HG02798 (cell line): ENCODE measurements around the gene TRIM41.

Experiments
- ATAC-seq: cut with Tn5 transposase; IDR thresholded peaks from one replicate; pipeline ENCODE4 v1.9.1; 2021; ENCODE audit warnings: mild to moderate bottlenecking; ENCODE audit not compliant: unreplicated experiment, poor library complexity

The TRIM41 gene

DNA sequence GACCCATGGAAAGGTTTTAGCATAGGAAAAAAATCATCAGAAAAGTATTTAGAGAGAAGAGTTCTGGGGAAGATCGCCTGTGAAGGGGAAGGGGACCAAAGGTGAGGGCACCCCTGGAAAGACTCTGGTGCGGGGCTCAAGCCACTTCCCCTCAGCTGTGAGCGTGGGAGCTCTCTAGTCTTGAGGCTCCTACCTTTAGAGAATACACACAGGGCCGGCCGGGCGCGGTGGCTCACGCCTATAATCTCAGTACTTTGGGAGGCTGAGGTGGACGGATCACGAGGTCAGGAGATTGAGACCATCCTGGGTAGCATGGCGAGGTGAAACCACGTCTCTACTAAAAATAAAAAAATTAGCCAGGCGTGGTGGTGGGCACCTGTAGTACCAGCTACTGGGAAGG, 6.9 kb downstream of the TRIM41 start:
- no peak for ATAC-seq

DNA sequence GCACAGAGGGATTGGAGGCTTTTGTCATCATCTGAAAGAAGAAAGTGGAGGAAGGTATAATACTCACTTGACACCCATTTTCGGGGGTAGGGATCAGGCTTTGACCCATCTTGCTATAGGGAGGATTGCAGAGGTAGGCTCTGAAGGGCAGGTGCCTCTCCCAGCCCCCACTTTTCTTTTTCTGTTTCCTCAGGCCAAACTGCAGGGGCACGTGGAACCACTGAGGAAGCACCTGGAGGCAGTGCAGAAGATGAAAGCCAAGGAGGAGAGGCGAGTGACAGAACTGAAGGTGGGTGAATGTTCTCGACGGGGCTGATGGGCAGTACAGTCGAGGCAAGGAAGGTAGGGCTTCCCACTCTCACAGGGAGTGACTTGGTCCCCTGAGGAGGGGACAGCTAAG, 7.5 kb downstream of the TRIM41 start:
- ATAC-seq, result no peak

DNA sequence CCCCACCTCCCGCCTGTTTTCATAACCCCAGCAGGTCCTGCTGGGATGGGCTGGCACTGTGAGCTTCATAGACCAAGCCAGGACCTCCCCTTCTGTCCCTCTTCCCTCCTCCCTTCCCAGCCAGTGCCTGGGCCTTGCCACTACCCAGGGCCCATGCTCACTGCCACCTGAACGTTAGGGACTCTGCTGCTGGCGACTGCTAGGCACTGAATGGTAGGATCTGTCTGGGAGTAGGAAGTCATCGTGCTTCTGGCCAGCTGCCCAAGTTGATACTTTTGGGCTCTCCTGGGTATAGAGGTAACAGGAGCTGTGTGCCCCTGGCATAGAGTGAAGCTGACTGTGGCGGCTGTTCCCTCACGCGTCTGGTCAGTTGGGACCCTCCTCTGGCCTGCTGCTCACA, 8.4 kb downstream of the TRIM41 start:
- no peak for ATAC-seq

DNA sequence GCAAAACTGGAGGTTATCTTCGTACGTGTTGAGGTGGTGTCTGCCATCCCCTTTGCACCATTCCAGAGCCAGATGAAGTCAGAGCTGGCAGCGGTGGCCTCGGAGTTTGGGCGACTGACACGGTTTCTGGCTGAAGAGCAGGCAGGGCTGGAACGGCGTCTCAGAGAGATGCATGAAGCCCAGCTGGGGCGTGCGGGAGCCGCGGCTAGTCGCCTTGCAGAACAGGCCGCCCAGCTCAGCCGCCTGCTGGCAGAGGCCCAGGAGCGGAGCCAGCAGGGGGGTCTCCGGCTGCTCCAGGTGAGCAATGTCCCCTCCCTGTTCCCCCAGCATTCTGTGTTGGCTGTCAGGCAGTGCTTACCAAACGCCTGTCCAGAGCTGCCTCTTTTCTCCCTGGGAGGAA, 9.5 kb downstream of the TRIM41 start:
- no peak for ATAC-seq

DNA sequence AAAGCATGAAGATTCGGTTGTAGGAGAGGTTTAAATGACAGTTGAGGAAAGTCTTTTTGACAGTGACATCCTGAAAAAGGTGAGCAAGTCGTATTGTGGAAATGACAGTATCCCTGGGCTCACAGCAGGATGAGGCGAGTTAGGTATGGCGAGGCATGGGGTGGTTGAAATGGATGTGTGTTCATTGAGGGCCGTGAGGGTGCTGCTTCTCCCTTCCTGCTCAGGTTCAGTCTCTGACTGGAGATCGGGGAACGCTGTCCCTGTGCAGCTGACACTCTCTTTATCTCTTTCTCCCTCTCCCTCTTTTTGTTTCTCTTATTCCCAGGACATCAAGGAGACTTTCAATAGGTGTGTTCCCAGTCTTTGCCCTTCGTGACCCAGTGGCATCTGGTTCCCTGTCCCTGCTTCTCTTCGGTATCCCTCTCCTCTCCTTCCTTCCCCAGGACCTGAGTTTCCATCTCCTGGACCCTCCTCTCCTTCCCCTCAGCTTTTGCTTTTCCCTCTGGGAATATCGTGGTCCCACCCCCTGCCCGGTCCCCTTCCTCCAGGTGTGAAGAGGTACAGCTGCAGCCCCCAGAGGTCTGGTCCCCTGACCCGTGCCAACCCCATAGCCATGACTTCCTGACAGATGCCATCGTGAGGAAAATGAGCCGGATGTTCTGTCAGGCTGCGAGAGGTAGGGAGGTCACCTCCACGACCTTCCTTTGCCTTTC, 10.2 kb downstream of the TRIM41 start:
- no peak for ATAC-seq

DNA sequence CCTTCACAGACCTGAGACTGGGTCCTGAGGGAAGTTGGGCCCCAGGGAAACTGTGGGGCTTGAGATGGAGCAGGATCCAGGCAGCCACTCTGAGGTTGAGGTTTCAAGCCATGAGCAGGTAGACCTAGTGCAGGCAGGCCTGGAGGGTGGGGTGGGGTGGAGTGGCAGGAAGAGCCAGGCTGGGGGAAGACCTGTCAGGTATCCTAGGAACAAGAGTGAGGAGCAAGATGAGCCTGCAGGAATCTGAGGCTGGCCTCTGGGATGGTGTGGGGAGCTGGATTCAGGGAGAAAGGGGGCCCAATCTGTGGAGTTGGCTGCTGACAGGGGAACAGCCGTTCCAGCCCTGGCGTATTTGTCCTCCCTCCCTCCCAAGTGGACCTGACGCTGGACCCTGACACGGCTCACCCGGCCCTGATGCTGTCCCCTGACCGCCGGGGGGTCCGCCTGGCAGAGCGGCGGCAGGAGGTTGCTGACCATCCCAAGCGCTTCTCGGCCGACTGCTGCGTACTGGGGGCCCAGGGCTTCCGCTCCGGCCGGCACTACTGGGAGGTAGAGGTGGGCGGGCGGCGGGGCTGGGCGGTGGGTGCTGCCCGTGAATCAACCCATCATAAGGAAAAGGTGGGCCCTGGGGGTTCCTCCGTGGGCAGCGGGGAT, 10.8 kb downstream of the TRIM41 start:
- ATAC-seq, result no peak

DNA sequence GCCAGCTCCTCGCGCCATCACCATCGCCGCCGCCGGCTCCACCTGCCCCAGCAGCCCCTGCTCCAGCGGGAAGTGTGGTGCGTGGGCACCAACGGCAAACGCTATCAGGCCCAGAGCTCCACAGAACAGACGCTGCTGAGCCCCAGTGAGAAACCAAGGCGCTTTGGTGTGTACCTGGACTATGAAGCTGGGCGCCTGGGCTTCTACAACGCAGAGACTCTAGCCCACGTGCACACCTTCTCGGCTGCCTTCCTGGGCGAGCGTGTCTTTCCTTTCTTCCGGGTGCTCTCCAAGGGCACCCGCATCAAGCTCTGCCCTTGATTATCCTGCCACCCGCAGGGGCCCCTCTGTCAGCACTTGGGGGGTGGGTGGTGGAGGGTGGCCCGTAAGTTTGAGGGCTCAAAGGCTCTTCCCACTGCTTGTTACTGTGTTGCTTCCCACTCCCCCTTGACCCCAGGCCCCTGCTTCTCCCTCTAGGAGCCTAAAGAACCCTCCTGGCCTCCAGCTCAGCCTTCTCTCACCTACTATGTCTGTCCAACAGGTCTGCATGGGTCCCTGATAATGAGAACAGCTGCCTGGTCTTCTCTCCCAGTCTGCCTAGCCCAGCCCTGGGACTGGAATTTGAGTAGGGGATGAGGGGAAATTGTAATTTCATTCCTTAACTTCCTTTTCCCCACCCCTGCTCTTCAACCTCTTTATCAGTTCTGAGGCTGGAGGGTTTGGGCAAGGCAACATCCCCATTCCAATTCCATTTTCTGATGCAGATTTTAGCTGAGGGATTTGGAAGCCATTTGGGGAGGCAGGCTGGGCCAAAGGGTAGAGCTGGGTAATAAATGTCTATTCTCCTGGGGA, 11.6 kb downstream of the TRIM41 start:
- no peak for ATAC-seq

DNA sequence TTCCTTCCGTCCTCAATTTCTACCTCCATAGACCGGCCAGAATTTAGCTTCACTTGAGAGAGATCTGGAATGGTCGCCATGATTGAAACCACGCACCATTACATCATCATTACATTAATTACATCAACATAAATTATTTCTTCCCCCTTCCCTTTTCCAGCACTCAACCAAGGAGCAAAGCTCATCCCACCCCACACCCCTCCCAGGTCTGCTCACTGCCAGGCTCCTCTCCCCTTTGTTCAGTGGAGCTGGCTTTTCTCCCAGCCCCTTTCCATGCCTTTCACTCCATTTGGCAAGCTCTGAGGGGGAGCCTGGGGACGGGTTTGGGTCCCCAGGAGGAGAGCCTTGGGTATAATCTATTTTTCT, 12.2 kb downstream of the TRIM41 start:
- no peak for ATAC-seq

DNA sequence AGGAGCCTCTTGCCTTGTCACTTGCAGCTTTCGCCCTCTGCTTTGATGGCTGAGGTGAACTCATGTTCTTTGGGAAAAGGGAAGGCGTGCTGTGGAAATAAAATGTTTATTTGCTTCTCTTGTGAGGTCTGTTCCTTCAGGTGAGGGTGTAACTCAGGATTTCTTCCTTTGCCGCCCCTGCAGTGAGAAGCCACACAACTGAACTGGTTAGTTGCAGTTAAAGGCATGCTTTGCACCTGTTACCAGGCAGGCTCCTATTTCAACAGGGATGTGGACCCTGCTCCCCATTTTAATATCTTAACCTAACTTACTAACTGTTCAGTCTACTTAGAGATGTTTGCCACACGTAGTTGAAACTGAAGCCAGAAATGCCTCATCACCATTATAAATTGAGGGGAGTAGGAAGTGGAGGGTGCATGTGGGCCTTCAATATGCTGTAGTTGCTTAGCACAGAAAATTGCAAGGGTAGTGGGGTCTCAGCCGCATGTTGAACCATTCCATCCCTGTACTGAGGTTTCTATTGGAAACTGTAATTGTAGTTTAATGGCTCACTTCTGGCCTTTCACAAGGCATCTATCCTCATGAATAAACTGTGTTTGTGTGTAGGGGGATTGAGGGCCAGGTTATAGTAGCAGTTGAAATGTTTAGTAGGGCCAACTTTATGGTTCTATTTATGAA, 12.7 kb downstream of the TRIM41 start:
- ATAC-seq, result no peak

DNA sequence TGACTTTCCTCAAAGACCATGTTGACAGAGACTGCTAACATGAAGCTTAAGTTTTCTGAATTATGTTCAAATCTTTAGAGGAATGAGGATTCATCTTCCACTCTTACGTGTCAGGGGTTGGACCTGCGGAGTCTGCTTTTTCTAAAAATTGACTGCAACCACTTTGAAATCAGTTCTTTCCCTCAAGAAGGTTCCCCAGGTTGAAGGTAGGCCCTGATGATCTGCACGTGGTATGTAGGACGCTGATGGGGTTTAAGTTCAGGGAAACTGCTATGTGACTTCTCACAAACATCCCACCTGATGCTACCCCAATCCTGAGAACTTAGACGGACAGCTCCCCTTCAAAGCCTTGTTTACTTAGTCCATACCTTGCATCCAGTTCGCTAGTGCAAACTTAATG, 13.4 kb downstream of the TRIM41 start:
- ATAC-seq, result no peak

DNA sequence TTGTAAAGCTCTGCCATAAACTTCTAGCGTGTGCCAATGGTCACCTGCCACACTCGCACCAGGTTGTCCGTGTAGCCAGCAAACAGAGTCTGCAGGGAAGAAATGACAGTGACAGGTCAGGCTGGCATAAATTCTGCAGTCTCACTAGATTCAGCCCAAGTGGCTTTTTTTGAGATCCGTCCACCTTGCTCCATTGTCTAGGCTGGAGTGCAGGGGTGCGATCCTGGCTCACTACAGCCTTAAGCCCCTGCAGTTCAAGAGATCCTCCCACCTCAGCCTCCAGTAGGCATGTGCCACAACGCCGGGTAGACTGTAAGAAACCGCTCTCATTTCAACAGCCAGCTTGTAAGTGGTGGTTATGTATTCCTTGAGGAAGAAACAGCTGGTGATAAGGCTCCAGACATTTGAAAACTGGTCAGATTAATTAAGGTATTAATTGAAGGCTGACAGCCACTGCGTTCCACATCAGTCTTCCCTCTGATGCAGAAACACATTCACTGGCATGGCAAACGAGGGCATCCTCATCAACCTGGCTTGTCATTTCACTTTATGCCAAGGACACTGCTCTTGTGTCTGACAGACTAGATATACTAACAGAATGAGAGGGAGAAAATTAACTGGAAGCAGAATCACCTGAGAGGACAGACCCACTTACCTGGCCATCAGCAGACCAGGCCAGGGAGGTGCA, 14.0 kb downstream of the TRIM41 start:
- no peak for ATAC-seq

DNA sequence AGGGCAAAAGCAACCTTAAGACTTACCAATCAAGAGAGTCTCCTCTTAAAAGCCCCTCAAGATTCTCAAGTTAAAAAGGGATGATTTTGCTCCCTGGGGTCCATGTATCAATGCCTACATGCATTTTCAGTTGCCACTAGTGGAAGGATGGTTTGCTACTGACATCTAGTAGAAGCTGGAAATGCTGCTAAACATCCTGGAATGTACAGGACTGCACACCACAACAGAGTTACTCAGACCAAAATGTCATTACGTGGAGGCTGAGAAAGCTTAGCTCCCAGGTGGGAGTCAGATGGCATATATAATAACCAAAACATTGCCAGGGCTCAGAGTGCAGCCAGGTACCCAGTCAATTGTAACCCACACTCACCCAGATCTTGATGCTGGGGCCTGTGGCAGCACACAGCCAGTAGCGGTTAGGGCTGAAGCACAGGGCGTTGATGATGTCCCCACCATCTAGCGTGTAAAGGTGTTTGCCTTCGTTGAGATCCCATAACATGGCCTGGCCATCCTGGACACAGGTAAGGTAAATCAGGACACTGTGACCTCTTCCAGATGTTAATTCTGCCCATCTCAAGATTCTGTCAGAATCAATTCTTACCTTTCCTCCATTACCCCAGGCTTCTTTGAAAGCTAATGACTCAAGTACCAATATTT, 14.8 kb downstream of the TRIM41 start:
- no peak for ATAC-seq

DNA sequence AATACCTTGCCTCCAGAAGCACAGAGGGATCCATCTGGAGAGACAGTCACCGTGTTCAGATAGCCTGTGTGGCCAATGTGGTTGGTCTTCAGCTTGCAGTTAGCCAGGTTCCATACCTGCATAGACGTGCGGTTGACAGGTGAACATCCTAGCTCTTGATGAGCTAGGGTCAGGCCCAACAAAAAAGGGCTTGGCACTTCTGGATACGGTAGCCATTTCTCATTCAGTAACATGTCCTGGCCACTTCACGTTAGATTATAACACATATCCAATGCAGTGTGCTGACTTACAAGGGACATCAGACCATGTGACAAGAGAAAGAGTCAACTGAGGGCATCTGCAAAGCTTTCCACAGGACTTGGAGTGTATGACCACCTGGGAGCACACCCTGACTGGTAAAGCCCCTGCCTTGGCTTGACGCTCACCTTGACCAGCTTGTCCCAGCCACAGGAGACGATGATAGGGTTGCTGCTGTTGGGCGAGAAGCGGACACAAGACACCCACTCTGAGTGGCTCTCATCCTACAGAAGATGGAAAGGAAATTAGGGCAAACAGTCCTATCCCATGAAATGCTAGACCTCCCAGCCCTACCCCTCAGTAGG, 16.1 kb downstream of the TRIM41 start:
- ATAC-seq, result no peak

DNA sequence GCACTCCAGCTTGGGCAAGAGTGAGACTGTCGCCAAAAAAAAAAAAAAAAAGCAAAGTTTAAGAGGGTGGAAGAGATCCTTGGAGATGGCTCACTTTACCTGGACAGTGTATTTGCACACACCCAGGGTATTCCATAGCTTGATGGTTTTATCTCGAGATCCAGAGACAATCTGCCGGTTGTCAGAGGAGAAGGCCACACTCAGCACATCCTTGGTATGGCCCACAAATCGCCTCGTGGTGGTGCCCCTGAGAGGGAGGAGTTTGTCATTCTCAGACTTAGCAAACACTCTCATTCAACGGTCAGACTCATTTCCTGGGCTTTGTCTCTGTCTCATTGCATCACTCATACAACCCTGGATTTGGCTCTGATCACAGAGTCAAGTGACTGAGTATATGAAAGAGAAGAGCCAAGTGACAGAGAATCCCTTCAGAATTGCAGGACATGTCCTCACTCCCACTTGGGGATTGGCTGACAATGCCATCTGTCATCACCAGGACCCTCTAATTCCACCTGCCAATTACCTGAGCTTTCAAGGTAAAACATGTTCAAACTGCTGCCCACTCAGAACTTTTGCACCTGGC, 18.4 kb downstream of the TRIM41 start:
- no peak for ATAC-seq

DNA sequence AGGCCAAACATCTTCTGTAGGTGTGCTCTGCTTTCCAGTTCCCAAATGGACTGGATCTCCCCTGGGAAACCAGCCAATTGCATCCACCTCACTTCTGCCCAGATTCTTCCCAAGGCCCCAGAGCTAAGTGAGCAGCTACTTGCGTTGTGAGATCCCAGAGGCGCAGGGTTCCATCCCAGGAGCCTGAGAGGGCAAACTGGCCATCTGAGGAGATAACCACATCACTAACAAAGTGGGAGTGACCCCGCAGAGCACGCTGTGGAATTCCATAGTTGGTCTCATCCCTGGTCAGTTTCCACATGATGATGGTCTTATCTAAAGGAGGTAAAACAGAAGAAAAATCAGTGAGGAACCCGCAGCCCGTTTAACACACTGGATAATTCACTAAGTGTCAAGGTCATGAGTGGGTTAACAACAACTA, 19.0 kb downstream of the TRIM41 start:
- no peak for ATAC-seq

DNA sequence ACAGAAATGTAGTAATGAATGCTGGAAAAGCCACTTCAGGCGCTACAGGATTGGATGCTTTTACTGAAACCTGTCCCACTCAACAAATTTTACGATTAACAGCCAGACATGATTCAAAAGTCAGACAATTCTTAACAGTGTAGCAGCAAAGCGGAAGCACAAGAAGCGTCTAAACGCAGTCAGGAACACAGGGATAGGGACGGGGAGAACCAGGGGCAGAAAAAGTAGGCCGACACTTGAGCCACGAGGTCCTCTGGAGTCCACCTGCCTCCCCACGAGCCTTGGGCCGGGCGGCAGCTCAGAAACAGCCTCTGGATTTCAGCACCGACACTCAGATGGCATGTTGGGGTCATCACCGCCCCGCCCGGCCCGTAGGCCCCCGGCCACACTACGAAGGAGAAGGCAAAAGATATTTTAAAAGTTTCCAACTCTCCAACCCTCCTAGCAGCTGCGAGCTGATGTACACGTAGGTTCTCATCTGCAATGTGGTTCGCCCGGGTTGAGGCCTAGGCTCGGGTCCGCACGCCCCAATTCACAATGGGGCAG, 20.0 kb downstream of the TRIM41 start:
- ATAC-seq, result no peak

DNA sequence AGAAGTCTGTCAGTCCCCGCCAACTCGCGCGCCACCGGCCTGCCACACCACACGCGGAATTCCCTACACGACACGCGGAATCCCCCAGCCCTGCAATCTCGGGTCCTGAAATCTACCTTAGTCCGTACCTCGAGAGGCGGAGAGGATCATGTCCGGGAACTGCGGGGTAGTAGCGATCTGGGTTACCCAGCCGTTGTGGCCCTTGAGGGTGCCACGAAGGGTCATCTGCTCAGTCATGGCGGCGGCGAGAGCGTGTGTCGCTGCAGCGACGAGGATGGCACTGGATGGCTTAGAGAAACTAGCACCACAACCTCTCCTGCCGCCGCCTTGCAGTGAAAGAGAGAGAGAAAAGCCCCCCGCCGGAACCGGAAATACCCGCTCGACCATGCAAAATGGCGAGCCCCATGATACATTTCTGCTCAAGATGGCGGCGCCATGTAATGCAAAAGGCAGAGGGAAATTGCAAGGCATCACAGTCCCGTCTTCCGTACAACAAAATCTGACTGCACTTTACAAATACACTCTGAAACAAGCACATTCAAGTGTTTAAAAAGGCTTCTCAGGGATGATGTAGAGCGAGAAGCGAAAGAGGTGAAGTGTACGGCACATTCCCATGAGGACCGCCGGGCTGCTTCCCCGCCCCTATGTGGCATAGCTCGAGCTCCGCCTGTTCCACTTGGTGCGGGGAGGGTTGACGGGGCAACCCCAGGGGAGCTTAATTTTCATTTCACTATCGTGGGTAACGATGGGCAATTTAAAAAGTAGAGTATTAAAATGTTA, 20.7 kb downstream of the TRIM41 start, which contains the start of gene RACK1:
RACK1 (minus strand) TSS at position 343 of the 780 bp plus-strand sequence; CDS start at position 237, 106 bp downstream.
- peak; percentile 69 for ATAC-seq
